K562 (cell line): Measurements from ENCODE around the gene PRUNE1. TPM values are rescaled to one million over a fixed set of nuclear protein-coding genes. Genes with fewer than 3 reads are reported as not detected.

ENCODE experiments used
- ATAC-seq: fragments of 200-7000 bp; cut with Tn5 transposase; 3 replicates; pipeline ENCODE4 v1.9.1; 2020; ENCODE audit warnings: moderate library complexity
- BruUV-seq: library from RNA; stranded (reverse); fragments of 400-500 nt; replicated peaks from 2 replicates; lab custom pipeline; 2021; lab: Mats Ljungman, UMichigan
- CTCF ChIA-PET: fragments of 300-600 bp; formaldehyde crosslinking; extraction: SDS; loops from one replicate; lab custom pipeline; 2021; ENCODE audit warnings: low intra/inter-chr PET ratio; lab: Yijun Ruan, JAX
- POLR2A ChIA-PET: fragments of 300-600, 350-650 bp; sonication (Branson Sonifier 250); formaldehyde crosslinking; extraction: SDS; loops from one replicate; lab custom pipeline; 2021; ENCODE audit warnings: antibody characterized with exemption, inconsistent platforms; lab: Yijun Ruan, JAX
- DNase-seq, 4 experiments: peaks; one replicate each; pipeline versions ENCODE4 v3.0.0 to v3.0.0-alpha.2; 2011 to 2018; ENCODE audit warnings: low spot score in 3 of 4, mixed read lengths in 3 of 4; ENCODE audit errors: extremely low read depth in 1 of 4
- FAIRE-seq: peaks from 2 replicates; lab custom pipeline; 2011; peaks lifted over from hg19 to GRCh38; lab: Jason Lieb, UNC
- H2AFZ ChIP-seq: 2 replicates; pipeline ENCODE4 v1.6.0; 2011; ENCODE audit warnings: low read depth, low read length, control low read depth, inconsistent platforms
- H3K27ac ChIP-seq: fragments of 200-600 bp; 3 replicates; pipeline ENCODE4 v1.8.0; 2011; ENCODE audit warnings: low read depth, mild to moderate bottlenecking, control low read depth, inconsistent platforms, low read length, moderate library complexity, mixed read lengths; ENCODE audit errors: extremely low read depth
- H3K27me3 ChIP-seq, 2 experiments: fragments of 300-600 bp in 1 of 2; 2 replicates in 1 of 2; 3 replicates in 1 of 2; pipeline versions ENCODE4 v1.6.0 to v1.8.0; 2011; ENCODE audit warnings: inconsistent platforms in 2 of 2, low read length in 2 of 2, mild to moderate bottlenecking in 1 of 2, mixed read lengths in 1 of 2, moderate library complexity in 1 of 2; ENCODE audit not compliant: control insufficient read depth in 2 of 2, insufficient read depth in 2 of 2
- H3K36me3 ChIP-seq: fragments of 300-600 bp; 3 replicates; pipeline ENCODE4 v1.8.0; 2011; ENCODE audit warnings: mild to moderate bottlenecking, low read length, inconsistent platforms; ENCODE audit not compliant: control insufficient read depth, insufficient read depth
- H3K4me1 ChIP-seq, 2 experiments: fragments of 200-600 bp in 1 of 2; replicated peaks in 1 of 2; 2 replicates in 1 of 2; 3 replicates in 1 of 2; pipeline versions ENCODE4 v1.5.1 to v1.8.0; 2011; ENCODE audit warnings: inconsistent platforms in 2 of 2, low read length in 2 of 2, mild to moderate bottlenecking in 1 of 2, mixed read lengths in 1 of 2, moderate library complexity in 1 of 2; ENCODE audit not compliant: control insufficient read depth in 2 of 2, insufficient read depth in 2 of 2
- H3K4me2 ChIP-seq: 2 replicates; pipeline ENCODE4 v1.6.1; 2011; ENCODE audit warnings: low read length, control low read depth, inconsistent platforms, mixed read lengths; ENCODE audit not compliant: insufficient read depth
- H3K4me3 ChIP-seq: fragments of 200-600 bp; sonication (generic), shearing (Covaris generic); 2 replicates; pipeline ENCODE4 v1.5.1; 2016; ENCODE audit warnings: control low read depth, inconsistent platforms
- H3K79me2 ChIP-seq: fragments of 200-600 bp; 3 replicates; pipeline ENCODE4 v1.8.0; 2011; ENCODE audit warnings: low read length, inconsistent platforms; ENCODE audit not compliant: control insufficient read depth, insufficient read depth
- H3K9ac ChIP-seq, 2 experiments: 2 replicates each; pipeline versions ENCODE4 v1.6.0 to v1.6.1; 2011; ENCODE audit warnings: low read depth in 2 of 2, low read length in 2 of 2, control low read depth in 1 of 2, inconsistent platforms in 1 of 2, mild to moderate bottlenecking in 1 of 2, mixed read lengths in 1 of 2; ENCODE audit not compliant: insufficient read depth in 1 of 2
- H3K9me1 ChIP-seq: one replicate; pipeline ENCODE4 v1.6.0; 2011; ENCODE audit warnings: inconsistent platforms, mild to moderate bottlenecking, low read length, moderate library complexity; ENCODE audit not compliant: control insufficient read depth, insufficient read depth
- H3K9me3 ChIP-seq: replicated peaks from 2 replicates; pipeline ENCODE4 v1.5.1; 2011; ENCODE audit warnings: low read depth, low read length, inconsistent platforms; ENCODE audit not compliant: control insufficient read depth, insufficient read depth
- H4K20me1 ChIP-seq: replicated peaks from 2 replicates; pipeline ENCODE4 v1.6.1; 2011; ENCODE audit warnings: low read length, inconsistent platforms, mixed read lengths; ENCODE audit not compliant: control insufficient read depth, insufficient read depth
- CTCF ChIP-seq, 3 experiments: IDR thresholded peaks in 2 of 3; conservative IDR thresholded peaks in 1 of 3; 2 replicates each; pipeline ENCODE4 v1.5.1; 2011 to 2012; ENCODE audit warnings: low read length in 3 of 3, mild to moderate bottlenecking in 3 of 3, control low read depth in 2 of 3, improper control_type of control experiment in 1 of 3, inconsistent platforms in 1 of 3, low read depth in 1 of 3, mixed read lengths in 1 of 3, moderate library complexity in 1 of 3; ENCODE audit not compliant: insufficient read depth in 2 of 3
- E2F5 ChIP-seq: sonication (generic); formaldehyde crosslinking; IDR thresholded peaks from 2 replicates; pipeline ENCODE4 v1.8.0; 2022; ENCODE audit warnings: mild to moderate bottlenecking, missing genetic modification reagents
- L3MBTL2 ChIP-seq: fragments of 450-650 bp; IDR thresholded peaks from 2 replicates; pipeline ENCODE4 v1.6.1; 2016; ENCODE audit warnings: mild to moderate bottlenecking, moderate library complexity
- ZNF778 ChIP-seq: fragments of 450-650 bp; formaldehyde crosslinking; IDR thresholded peaks from 2 replicates; pipeline ENCODE4 v1.4.0; 2020; ENCODE audit warnings: mild to moderate bottlenecking, moderate library complexity
- WGBS: fragments of 100-300 bp; shearing (Covaris generic); methylation state at CpG from one replicate; pipeline ENCODE4 v1.1.6; 2016; ENCODE audit warnings: low coverage, mixed read lengths; ENCODE audit not compliant: insufficient coverage; ENCODE audit errors: missing lambda C conversion rate; 5-methylcytosine and 5-hydroxymethylcytosine counted together
- in situ Hi-C: fragments of 300-500 bp; cut with MboI; formaldehyde crosslinking; loops from 4 replicates; pipeline ENCODE4 v1.15.0; 2018; ENCODE audit warnings: inconsistent platforms, mixed read lengths
- intact Hi-C: fragments of 100-400 bp; cut with micrococcal nuclease; formaldehyde crosslinking; loops from 2 replicates; pipeline ENCODE4 v1.14.2; 2022
- polyA plus RNA-seq, 8 experiments: library from polyadenylated mRNA; depleted of rRNA in 4 of 8; stranded (reverse) in 5 of 8; unstranded in 3 of 8; fragments of >200 nt; fragmentation: Nextera tagmentation in 2 of 8; fragmentation: Illumina TruSeq in 1 of 8; extraction: Ambion mirVana in 2 of 8; extraction: Trizol in 1 of 8; gene quantifications; 2 replicates each; pipeline versions ENCODE4 v1.2.1 to v1.2.3, GENCODE V29; 2011 to 2014; ENCODE audit warnings: inconsistent platforms in 1 of 8, missing spikeins in 1 of 8
- total RNA-seq, 7 experiments: library from RNA; depleted of rRNA in 6 of 7; stranded (reverse); fragments of >200 nt in 6 of 7; fragmentation: Illumina TruSeq in 2 of 7; extraction: Trizol in 2 of 7; gene quantifications; 2 replicates each; pipeline versions ENCODE4 v1.2.1 to v1.2.3, GENCODE V29; 2011 to 2021; ENCODE audit warnings: low replicate concordance in 1 of 7

The PRUNE1 gene
- total and polyA plus RNA-seq, 9 of the 15 experiments (the other 6 are each of a cell fraction or from before 2014, with no cell fraction given) = 16.7 to 48.3 (median 26.2) TPM

- Histone ChIP-seq H4K20me1 (peaks cover 17% of the 10 kb centered on the region), H3K9me3 (no peaks in the 10 kb centered on the region), H3K27ac (no peak overlapping the region), H3K27me3 (no peaks in the 10 kb centered on the region), H3K9me1 (peaks cover 4% of the 10 kb centered on the region), H3K4me1 (peaks cover 7 to 12% of the 10 kb centered on the region in 2 experiments), H3K9ac (no peak overlapping the region; a peak in 1 of 4 replicates), H3K4me2 (no peak overlapping the region), H2AFZ (no peak overlapping the region), H3K79me2 (peaks cover 28% of the 10 kb centered on the region), H3K36me3 (peaks cover 93% of the 10 kb centered on the region), H3K4me3 (no peak overlapping the region)
- no peak for FAIRE-seq
- CTCF ChIA-PET = interaction anchor here (1.4 kb wide), 1 partner anchor 14 kb away, joined by 5 read pairs; no protein-coding TSS in a partner anchor
- no TSS peak for BruUV-seq
- intact Hi-C loops (no loop called here), in situ Hi-C loops (no loop called here)
- DNase-seq = no peak
- TF ChIP-seq CTCF (IDR thresholded peaks at IDR 0.05 in 2 of 3, conservative IDR thresholded peaks at IDR 0.05 in 1 of 3; ENCODE audit: insufficient read depth in 2 of 3, low read depth in 1 of 3, low read length in 3 of 3) (no peak), L3MBTL2 (no peak), E2F5 (no peak), ZNF778 (CRISPR knock-in tag) (no peak)
- 66% methylated on average over 6 of the region's 6 CpGs for WGBS
- POLR2A ChIA-PET = interaction anchor here (1.1 to 7.5 kb wide), 4 partner anchors 9 to 22 kb away, joined by 3 to 64 read pairs (median 30); partner anchors contain the start of gene CERS2
- ATAC-seq = 0 out of 3 replicates have a peak, but pooled peaks have one; percentile 10
These were observed 42.2 kb upstream of the PRUNE1 start for GRCh38 chr1:150966011-150966410.
